ENCODE results near the gene RNF17.
"Not testable (repeated sequence)": the region's sequence is repeated elsewhere in the genome, so short reads cannot be mapped to it uniquely, and the experiment has no call there.

RNF17 gene, protein sequence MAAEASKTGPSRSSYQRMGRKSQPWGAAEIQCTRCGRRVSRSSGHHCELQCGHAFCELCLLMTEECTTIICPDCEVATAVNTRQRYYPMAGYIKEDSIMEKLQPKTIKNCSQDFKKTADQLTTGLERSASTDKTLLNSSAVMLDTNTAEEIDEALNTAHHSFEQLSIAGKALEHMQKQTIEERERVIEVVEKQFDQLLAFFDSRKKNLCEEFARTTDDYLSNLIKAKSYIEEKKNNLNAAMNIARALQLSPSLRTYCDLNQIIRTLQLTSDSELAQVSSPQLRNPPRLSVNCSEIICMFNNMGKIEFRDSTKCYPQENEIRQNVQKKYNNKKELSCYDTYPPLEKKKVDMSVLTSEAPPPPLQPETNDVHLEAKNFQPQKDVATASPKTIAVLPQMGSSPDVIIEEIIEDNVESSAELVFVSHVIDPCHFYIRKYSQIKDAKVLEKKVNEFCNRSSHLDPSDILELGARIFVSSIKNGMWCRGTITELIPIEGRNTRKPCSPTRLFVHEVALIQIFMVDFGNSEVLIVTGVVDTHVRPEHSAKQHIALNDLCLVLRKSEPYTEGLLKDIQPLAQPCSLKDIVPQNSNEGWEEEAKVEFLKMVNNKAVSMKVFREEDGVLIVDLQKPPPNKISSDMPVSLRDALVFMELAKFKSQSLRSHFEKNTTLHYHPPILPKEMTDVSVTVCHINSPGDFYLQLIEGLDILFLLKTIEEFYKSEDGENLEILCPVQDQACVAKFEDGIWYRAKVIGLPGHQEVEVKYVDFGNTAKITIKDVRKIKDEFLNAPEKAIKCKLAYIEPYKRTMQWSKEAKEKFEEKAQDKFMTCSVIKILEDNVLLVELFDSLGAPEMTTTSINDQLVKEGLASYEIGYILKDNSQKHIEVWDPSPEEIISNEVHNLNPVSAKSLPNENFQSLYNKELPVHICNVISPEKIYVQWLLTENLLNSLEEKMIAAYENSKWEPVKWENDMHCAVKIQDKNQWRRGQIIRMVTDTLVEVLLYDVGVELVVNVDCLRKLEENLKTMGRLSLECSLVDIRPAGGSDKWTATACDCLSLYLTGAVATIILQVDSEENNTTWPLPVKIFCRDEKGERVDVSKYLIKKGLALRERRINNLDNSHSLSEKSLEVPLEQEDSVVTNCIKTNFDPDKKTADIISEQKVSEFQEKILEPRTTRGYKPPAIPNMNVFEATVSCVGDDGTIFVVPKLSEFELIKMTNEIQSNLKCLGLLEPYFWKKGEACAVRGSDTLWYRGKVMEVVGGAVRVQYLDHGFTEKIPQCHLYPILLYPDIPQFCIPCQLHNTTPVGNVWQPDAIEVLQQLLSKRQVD (N-terminal part only)

DNA sequence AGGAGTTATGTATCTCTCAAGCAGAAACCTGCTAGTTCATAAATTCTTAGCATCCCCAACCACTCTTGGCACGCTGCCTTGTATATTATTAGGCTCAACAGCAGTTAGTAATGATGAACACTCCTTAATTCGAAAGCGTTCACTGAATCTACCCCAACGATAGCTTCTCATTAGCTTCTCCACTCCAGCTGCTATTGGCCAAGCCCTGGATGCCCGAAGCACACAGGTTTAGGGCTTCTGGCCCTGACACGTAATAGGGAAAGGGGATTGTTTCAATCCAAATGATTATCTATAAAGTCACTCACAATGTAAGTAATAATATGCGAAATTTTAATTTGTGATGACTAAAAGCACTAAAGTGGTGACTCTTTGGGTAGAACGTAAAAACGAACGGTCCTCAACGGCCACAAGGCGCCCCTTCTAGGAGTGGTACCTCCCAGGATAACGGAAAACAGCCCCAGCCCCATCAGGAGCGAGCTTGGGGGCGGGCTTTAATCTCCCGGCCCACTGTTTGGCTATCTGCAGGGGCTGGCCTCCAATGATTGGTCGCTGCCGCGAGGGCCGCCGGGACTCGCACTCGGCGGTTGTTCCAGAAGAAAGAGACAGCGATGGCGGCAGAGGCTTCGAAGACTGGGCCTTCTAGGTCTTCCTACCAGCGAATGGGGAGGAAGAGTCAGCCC lies at the start of gene RNF17:
TSS of gene RNF17 (plus strand) at position 574 of the 680 bp plus-strand sequence. CDS start at position 609, 35 bp downstream.
- no peak for DNase-seq (ENCODE audit: low read depth)

DNA sequence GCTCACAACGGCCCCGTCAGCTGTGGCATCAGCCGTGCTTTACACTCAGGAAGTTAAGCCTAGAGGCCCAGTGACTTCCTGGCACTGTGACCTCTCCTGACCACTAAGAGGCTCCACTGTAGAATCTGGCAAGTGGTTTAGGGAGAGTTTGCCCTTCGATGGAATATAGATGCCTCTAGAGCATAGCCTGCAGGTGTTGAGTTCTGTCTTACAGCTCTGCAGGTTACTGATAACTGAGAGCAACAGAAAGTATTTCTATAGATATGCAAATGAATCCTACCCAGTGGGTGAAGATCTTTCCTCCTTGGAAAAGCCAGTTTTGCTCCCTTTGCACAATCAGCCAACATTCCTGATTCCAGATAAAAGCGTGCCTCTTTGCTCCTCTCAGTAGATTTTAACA lies 48.0 kb upstream of the RNF17 start:
- DNase-seq (ENCODE audit: low read depth), result no peak

DNA sequence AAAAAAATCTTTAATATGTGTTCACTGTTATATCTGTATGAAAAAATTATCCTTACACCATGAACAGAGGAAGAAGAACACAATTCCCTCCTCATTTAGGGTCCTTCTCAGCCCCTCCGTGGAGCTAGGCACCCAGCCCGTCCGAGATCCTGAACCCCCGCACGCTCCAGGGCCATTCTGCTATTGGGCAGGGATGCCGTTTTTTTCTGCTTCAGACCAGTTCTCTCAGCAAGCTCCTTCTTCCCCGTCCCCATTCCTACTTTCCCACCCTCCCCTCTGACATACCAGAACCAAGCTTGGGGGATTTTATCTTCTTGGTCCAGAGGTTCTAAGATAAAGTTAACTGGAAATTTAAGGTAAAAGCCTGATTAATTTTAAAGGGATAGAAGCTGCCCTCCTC lies 47.5 kb upstream of the RNF17 start:
- DNase-seq (ENCODE audit: low read depth), result no peak

DNA sequence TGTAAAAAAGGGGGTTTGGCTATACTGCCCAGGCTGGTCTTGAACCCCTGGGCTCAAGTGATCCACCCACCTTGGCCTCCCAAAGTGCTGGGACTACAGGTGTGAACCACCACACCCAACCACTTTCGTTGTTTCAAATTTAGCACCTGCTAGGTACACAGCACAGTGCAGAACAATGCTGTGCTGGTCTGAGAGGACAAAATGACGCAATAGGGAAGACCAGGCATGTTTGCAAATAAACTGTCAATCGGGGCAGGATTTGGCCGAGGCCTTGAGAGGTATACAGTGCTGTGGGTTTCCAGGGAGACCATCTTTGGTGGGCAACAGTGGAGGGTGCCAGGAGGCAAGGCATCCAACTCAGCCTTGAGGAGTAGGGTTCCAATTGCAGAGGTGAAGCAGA lies 46.8 kb upstream of the RNF17 start:
- no peak for DNase-seq (ENCODE audit: low read depth)

DNA sequence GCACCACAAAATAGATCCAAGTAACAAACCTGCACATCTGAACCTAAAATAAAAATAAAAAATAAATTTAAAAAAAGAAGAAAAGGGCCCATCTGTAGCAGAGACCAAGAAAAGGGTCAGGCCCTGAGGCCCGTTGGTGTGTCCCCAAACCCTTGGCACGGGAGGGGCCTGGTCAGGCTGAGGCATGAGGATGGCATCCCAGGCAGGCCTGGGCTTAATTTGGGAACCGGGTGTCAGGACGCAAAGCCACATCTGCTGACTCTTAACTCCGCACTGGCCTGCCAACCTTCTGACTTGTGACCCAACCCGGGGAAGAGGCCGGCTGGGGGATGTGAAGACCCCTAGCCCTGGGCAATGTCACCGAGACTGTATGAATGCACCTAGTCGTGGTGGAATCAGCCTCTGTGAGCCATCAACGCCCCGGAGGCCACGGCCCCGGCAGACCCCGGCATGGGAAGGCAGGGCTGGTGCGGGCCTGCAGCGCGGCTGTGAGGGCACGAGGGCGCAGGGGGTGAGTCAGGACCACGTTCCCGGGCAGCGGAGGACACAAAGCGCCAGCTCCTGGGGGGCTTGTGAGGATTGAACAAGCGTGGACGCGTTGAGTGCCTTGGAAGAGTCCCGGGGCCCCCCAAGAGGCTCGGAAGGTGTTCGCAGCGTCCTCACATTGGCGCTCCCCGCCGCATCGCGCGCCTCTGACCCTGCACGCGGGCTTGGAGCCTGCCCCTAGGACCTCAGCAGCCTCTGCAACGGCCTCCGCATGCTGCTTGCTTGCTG lies 45.6 kb upstream of the RNF17 start:
- no peak for DNase-seq (ENCODE audit: low read depth)

DNA sequence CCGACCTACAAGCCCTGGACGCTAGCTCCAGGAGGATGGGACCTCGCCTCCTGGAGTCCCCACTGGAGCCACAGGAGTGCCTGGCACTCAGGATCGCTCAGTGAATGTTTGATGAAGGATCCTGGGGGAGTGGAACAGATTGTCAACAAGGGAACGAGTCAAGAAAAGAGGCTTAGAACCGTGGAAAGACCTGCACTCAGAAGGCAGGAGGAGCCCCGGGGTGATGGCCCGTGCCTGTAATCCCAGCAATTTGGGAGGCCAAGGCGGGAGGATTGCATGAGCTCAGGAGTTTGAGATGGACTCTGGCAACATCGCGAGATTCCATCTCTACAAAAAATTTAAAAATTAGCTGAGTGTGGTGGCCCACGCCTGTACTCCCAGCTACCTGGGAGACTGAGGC lies 44.8 kb upstream of the RNF17 start:
- no peak for DNase-seq (ENCODE audit: low read depth)

DNA sequence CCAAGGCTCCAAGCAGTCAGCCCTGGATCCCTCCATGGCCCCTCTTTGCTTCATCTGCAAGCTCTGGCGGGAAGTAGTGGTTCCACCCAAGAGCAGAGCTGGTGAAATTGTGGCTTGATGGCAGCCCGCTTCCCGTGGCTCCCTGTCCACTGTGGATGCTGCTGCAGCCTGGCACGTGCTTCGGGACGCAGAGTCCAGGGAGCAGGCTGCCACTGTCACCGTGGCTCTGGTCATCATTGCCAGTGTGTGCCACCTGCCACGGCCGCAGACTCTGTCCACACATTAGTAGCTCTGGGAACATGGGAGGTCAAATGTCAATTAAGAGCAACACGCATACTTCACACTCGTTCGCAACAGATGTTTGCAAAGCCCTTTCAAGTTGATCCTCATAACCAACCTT lies 40.8 kb upstream of the RNF17 start:
- DNase-seq (ENCODE audit: low read depth), result no peak

DNA sequence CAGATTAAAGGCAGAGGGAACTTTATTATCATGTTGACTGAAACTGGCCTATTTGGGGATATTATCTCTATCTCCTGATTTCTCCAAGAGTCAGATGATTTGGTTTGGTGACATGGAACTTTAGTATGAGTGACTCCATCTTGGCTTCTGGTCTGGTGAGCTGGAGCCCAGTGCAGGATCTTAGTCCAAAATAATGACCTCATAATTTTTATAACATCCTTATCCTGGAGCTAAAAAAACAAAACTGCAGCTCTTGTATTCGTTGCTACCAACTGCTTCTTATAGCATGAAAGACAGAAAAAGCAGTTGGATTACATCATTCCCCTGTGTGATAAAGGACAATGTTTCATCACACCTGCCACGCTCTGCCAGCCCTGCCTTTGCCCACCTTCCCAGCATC lies 39.3 kb upstream of the RNF17 start:
- DNase-seq (ENCODE audit: low read depth), result no peak

DNA sequence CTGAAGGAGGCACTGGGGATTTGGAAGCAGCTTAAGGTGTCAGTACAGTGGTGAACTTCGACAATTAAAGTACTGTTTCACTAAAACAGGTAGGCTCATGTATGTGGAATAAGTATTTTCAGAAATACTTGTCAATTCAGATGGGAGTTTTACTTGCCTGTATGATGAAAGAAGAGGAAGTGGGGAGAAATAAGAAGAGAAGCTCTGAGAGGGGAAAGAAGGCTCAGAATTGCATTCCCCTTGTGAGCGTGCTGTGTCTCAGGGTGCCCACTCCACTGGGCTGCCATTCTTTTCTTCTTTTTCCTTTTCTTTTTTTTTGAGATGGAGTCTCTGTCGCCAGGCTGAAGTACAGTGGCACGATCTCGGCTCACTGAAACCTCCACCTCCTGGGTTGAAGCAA lies 38.6 kb upstream of the RNF17 start:
- DNase-seq (ENCODE audit: low read depth), result no peak

DNA sequence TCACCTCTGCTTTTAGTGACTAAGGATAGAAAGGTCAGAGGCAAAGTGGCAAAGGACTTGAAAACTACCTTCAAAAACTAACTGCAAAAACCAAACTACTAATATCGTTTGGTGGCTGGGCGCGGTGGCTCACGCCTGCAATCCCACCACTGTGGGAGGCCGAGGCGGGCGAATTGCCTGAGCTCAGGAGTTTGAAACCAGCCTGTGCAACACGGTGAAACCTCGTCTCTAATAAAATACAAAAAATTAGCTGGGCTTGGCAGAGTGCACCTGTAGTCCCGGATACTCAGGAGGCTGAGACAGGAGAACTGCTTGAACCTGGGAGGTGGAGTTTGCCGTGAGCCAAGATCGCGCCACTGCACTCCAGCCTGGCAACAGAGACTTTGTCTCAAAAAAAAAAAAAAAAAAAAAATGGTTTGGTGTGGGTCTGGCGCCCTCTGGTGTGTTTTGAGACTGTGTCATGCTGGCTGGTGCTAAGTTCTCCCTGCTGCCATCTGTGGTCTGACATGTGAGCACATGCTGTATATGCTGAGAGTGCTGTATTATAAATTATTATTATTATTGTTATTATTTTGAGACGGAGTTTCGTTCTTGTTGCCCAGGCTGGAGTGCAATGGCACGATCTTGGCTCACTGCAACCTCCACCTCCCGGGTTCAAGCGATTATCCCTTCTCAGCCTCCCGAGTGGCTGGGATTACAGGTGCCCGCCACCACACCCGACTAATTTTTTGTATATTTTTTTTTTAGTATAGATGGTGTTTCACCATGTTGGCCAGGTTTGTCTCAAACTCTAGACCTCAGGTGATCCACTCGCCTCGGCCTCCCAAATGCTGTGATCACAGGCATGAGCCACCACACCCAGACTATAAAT lies 36.0 kb upstream of the RNF17 start:
- peak; percentile 61 for DNase-seq (ENCODE audit: low read depth)

DNA sequence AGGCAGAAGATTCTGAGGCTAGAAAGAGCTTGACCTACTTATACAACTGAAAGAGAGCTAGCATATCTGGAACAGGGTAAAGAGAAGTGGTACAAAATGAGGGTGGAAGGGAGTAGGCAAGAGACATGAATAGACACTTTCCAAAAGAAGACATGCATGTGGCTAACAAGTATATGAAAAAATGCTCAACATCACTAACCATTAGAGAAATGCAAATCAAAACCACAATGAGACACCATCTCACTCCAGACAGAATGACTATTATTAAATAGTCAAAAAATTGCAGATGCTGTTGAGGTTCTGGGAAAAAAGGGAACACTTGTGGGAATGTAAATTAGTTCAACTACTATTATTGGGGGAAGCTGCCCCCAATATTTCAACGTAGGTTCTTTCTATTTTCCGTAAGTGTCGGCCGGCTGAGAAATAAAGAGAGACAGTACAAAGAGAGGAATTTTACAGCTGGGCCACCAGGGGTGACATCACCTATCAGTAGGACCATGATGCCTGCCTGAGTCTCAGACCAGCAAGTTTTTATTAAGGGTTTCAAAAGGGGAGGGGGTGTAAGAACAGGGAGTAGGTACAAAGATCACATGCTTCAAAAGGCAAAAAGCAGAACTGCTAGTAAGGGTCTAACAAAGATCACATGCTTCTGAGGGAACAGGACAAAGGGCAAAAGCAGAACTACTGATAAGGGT lies 32.9 kb upstream of the RNF17 start:
- DNase-seq (ENCODE audit: low read depth), result not testable (repeated sequence)

DNA sequence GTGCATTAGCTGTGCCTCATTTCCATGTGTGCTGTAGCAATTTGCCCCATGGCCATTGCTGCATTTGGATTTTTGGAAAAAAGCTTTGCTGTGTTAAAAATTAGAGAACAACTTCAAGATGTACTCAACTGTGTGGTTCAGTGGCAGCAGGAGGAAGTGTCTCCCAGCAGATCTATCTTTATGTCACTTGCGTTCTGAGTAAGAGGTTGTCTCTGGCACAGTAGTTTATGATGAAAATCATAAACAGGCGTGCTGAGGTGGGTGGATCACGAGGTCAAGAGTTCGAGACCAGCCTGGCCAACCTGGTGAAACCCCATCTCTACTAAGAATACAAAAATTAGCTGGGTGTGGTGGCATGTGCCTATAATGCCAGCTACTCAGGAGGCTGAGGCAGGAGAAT lies 29.0 kb upstream of the RNF17 start:
- DNase-seq (ENCODE audit: low read depth), result no peak

DNA sequence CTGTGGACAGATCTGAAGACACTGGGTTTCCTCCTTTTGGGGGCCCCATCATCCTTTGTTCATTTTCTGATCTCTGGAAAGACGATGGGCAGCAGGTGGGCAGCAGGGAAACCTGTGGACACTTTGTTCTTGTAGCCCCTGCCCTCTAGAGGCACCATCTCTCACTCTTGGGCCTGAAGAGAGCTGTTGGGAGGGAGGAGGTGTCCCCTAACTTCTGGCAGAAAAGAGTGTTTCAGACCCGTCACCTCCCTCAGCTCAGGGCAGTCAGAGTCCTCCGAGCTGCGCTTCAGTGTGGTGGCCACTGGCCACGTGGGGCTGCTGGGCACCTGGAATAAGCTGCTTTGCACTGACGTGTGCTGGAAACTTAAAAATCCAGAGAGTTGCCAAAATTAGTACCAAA lies 26.9 kb upstream of the RNF17 start:
- no peak for DNase-seq (ENCODE audit: low read depth)

DNA sequence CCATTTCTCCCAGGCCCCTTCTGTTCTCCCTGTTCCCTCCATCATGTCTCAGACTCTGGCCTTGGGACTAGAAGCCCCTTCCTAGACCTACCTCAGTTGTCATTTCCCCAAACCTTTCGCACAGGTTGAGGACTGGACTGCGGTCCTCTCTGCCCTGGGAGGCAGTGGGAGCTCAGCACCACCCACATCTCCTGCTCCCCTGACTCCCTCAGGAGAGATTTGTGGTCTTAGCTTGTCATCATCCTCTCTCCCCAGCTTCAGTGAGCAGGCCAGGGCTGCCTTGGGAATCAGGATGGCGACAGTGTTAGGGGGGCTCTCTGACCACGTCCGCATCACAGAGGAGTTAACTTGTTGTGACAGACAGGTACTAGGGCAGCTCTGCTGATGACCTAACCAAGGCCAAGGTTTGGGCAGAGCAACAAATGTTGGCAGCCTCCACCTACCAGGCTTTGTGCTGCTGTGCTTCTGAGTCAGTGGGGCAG lies 25.6 kb upstream of the RNF17 start:
- DNase-seq (ENCODE audit: low read depth), result no peak

DNA sequence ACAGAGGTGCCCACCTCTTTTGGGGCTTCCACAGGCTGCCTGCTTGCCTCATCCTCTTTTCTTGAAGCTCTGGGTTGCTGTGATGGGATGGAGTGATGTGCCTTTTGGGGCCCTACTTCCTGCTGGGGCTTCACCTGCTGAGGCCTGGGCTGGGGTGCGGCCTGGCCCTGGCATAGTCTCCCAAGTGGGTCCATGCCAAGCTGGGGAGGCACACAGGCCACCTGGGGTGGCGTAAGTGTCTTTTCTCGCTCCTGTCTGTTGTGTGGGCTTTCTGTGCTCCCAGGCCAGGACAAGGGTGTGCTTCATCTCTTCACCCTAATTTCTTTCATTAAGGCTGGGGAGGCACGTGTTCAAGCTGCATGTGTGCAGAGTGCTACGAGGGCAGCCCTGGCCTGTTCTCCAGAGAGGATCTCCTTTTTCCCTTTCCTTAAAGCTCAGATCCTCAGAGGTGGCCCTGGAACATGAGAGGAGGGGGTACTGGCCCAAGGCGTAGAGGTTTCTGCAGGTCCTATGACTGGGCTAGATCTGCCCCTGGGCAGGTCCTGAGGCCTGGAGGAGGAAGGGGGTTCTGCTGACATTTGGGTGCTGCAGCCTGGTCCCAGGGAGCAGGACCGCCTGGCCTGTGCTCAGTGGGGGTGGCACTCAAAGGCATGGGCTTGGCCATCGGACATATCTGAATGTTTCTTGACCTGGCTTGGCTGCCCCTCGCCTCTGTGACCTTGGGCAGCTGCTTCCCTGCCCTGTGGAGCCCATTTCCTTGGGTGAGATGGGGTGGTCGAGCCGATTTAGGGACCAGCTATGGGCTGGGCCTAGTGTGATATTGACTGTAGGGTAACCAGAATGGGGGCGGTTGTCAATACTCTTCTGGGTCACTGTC lies 23.7 kb upstream of the RNF17 start:
- no peak for DNase-seq (ENCODE audit: low read depth)

DNA sequence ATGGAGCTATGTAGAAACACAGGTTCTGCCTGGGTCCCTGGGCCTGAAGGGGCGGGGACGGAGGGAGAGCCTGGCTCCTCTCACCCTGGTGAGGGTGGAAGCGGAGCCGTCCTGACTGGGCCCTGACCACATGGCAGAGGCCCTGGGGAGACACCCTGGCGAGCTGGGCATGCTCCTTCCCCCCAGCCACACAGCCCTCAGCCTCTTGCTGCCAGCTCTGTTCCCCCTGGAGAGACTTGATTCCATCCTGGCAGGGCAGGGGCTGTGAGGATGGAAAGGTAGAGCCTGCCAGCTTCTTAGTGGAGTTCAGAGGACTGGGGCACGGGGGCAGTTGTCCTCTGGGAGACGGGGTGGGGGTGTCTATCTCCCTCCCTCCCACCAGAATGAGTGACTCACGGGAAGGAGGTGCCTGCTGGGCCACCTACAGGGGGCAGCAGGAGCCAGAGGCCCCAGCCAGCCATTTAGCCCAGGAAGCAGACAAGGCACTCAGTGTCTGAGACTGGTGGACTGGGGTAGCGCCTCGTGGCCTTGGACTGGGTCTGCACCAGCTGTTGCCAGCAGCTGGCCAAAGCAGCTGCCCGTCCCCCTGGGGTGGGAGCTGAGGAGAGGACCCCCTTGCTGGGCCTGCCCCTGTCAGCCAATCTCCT lies 22.8 kb upstream of the RNF17 start:
- no peak for DNase-seq (ENCODE audit: low read depth)

DNA sequence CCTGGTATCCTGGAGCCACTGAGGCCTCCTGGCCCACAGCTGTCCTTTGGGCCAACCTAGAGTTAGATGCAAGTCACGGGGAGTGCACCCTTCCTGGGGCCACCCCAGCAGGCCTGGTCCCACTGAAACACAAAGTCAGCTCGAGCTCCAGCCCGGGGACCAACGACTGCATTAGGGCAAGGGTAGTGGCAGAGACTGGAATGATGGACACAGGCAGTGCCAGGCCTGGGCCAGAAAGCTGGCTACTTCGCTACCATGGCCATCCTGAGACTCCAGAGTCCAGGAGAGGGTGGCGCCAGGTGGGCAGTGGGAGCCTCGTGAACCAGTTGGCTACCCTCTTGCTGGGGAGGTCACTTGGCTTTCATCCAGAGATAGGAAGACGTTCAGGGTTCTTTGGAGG lies 22.2 kb upstream of the RNF17 start:
- no peak for DNase-seq (ENCODE audit: low read depth)

DNA sequence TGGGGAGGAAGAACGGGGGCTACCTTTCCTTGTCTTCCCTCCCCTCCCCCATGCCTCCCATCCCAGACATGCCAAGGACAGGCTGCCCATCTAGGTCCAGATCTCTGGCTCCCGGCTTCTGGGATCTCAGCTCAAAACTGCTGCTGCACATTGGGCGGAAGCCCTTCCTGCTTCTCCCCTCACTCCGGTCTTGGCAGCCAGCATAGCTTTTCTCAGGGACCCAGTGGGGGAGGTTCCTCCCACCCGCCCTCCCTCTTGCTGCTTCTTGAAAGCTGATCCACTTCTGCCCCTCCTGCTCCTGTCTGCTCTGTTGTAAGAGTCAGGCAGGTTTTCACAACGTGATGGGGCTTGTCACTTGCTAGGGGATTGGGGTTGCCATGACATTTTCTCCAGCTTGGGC lies 21.7 kb upstream of the RNF17 start:
- no peak for DNase-seq (ENCODE audit: low read depth)
